K562 (cell line): ENCODE measurements around the gene NDOR1. TPM values are rescaled to one million over a fixed set of nuclear protein-coding genes. Genes with fewer than 3 reads are reported as not detected.

Experiments
- BRD9 ChIP-seq: fragments of 450-650 bp; IDR thresholded peaks from 2 replicates; pipeline ENCODE4 v1.6.1; 2018; ENCODE audit warnings: low read depth; ENCODE audit not compliant: partially characterized antibody
- CBX2 ChIP-seq: fragments of 200-600 bp; sonication (generic); IDR thresholded peaks from one replicate; pipeline ENCODE4 v1.6.1; 2012; ENCODE audit warnings: mild to moderate bottlenecking, low read length, inconsistent platforms; ENCODE audit not compliant: insufficient read depth, poor library complexity, severe bottlenecking
- CSDE1 ChIP-seq, 2 experiments: fragments of 450-650 bp; IDR thresholded peaks; 2 replicates each; pipeline ENCODE4 v1.6.1; 2016; ENCODE audit warnings: mild to moderate bottlenecking in 1 of 2
- ETV5 ChIP-seq: sonication (generic); formaldehyde crosslinking; IDR thresholded peaks from 2 replicates; pipeline ENCODE4 v1.4.0; 2020; ENCODE audit warnings: low read depth, mild to moderate bottlenecking, missing genetic modification reagents
- FOSL1 ChIP-seq: fragments of 200-800 bp; sonication (Bioruptor generic); conservative IDR thresholded peaks from 2 replicates; pipeline ENCODE4 v1.6.1; 2016; ENCODE audit warnings: missing genetic modification characterization, missing compliant biosample characterization
- GABPB1 ChIP-seq: sonication (generic); formaldehyde crosslinking; IDR thresholded peaks from 2 replicates; pipeline ENCODE4 v1.8.0; 2022; ENCODE audit warnings: mild to moderate bottlenecking, missing genetic modification reagents
- GTF2A2 ChIP-seq: IDR thresholded peaks from 2 replicates; pipeline ENCODE4 v1.6.1; 2016; ENCODE audit warnings: mild to moderate bottlenecking, missing genetic modification characterization, missing compliant biosample characterization
- KDM4B ChIP-seq, 2 experiments: fragments of 450-650 bp in 1 of 2; sonication (generic) in 1 of 2; IDR thresholded peaks; 2 replicates each; pipeline ENCODE4 v1.6.1; 2016 to 2017; ENCODE audit warnings: borderline replicate concordance in 2 of 2, antibody characterized with exemption in 1 of 2, low read depth in 1 of 2, mild to moderate bottlenecking in 1 of 2
- KLF13 ChIP-seq: fragments of 450-650 bp; IDR thresholded peaks from 2 replicates; pipeline ENCODE4 v1.6.1; 2016; ENCODE audit warnings: missing genetic modification characterization, low read depth, mild to moderate bottlenecking, missing compliant biosample characterization, moderate library complexity, borderline replicate concordance
- LARP7 ChIP-seq: fragments of 450-650 bp; IDR thresholded peaks from 2 replicates; pipeline ENCODE4 v1.6.1; 2016
- SMAD1 ChIP-seq: fragments of 150-350 bp; IDR thresholded peaks from 2 replicates; pipeline ENCODE4 v1.6.1; 2014; ENCODE audit warnings: low read length, low read depth; ENCODE audit not compliant: partially characterized antibody
- TCF3 ChIP-seq: sonication (generic); formaldehyde crosslinking; IDR thresholded peaks from 2 replicates; pipeline ENCODE4 v1.4.0; 2020; ENCODE audit warnings: mild to moderate bottlenecking, missing genetic modification reagents
- TCF7L2 ChIP-seq: fragments of 150-350 bp; IDR thresholded peaks from 2 replicates; pipeline ENCODE4 v1.6.1; 2016; ENCODE audit warnings: low read depth, mild to moderate bottlenecking, low read length, moderate library complexity
- ZNF263 ChIP-seq: sonication (generic); formaldehyde crosslinking; IDR thresholded peaks from 2 replicates; pipeline ENCODE4 v1.8.0; 2022; ENCODE audit warnings: mild to moderate bottlenecking, missing genetic modification reagents, borderline replicate concordance
- ZNF551 ChIP-seq: fragments of 250-450 bp; sonication (Bioruptor Pico); IDR thresholded peaks from 2 replicates; pipeline ENCODE4 v1.5.0; 2021; ENCODE audit warnings: mild to moderate bottlenecking, moderate library complexity
- ZNF644 ChIP-seq: fragments of 200-800 bp; sonication (Bioruptor generic); IDR thresholded peaks from 2 replicates; pipeline ENCODE4 v1.6.1; 2016; ENCODE audit warnings: low read depth, missing genetic modification characterization, missing compliant biosample characterization
- ZNF785 ChIP-seq: fragments of 250-450 bp; sonication (Bioruptor Pico); IDR thresholded peaks from 2 replicates; pipeline ENCODE4 v1.4.0; 2020; ENCODE audit warnings: mild to moderate bottlenecking
- polyA plus RNA-seq, 8 experiments: library from polyadenylated mRNA; depleted of rRNA in 4 of 8; stranded (reverse) in 5 of 8; unstranded in 3 of 8; fragments of >200 nt; fragmentation: Nextera tagmentation in 2 of 8; fragmentation: Illumina TruSeq in 1 of 8; extraction: Ambion mirVana in 2 of 8; extraction: Trizol in 1 of 8; gene quantifications; 2 replicates each; pipeline versions ENCODE4 v1.2.1 to v1.2.3, GENCODE V29; 2011 to 2014; ENCODE audit warnings: inconsistent platforms in 1 of 8, missing spikeins in 1 of 8
- total RNA-seq, 7 experiments: library from RNA; depleted of rRNA in 6 of 7; stranded (reverse); fragments of >200 nt in 6 of 7; fragmentation: Illumina TruSeq in 2 of 7; extraction: Trizol in 2 of 7; gene quantifications; 2 replicates each; pipeline versions ENCODE4 v1.2.1 to v1.2.3, GENCODE V29; 2011 to 2021; ENCODE audit warnings: low replicate concordance in 1 of 7
- TF ChIP-seq, protein P1 (sequence below): sonication (generic); formaldehyde crosslinking; IDR thresholded peaks from 2 replicates; pipeline ENCODE4 v1.8.0; 2022; ENCODE audit warnings: mild to moderate bottlenecking, missing genetic modification reagents
- TF ChIP-seq, protein P2 (sequence below): fragments of 450-650 bp; formaldehyde crosslinking; conservative IDR thresholded peaks from 2 replicates; pipeline ENCODE4 v1.4.0; 2022; ENCODE audit warnings: mild to moderate bottlenecking, missing genetic modification characterization
- TF ChIP-seq, protein P3 (sequence below): fragments of 450-650 bp; formaldehyde crosslinking; IDR thresholded peaks from 2 replicates; pipeline ENCODE4 v1.4.0; 2022; ENCODE audit warnings: mild to moderate bottlenecking, moderate library complexity
- TF ChIP-seq, protein P4 (sequence below): fragments of 450-650 bp; IDR thresholded peaks from one replicate; pipeline ENCODE4 v1.6.1; 2018; ENCODE audit warnings: mild to moderate bottlenecking, moderate library complexity; ENCODE audit not compliant: partially characterized antibody

Gene NDOR1
- total and polyA plus RNA-seq, 9 of the 15 experiments (the other 6 are each of a cell fraction or from before 2014, with no cell fraction given): 0.06 to 36.9 (median 6.9) TPM

DNA sequence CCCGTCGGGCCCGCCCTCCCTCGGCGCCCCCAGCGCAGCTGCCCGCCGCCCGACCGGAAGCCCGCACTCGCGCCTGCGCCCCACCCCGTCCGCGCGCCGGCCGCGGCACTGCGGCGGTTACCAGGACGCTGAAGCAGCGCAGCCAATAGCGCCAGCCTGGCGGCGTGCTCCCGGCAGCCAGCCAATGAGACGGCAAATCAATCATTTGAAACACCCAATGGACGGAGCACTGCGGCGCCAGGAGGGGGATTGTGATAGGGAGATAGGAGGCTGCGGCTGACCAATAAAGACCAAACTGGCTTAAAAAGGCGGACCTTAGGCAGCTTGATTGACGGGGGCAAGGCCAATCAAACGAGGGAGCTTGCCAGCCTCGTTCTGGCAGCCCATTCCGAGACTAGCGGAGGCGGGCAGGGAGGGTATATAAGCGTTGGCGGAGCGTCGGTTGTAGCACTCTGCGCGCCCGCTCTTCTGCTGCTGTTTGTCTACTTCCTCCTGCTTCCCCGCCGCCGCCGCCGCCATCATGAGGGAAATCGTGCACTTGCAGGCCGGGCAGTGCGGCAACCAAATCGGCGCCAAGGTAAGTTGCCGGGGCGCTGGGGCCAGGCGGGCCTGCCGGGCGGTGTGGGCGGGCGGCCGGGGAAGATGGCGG is 35.5 kb downstream of the NDOR1 start, which contains the start of gene TUBB4B (continued):
- TF ChIP-seq TCF7L2: no peak
- peak; percentile 92 for TF ChIP-seq SMAD1
- no peak for TF ChIP-seq ZNF551 (CRISPR knock-in tag)
- TF ChIP-seq ZNF263 (CRISPR knock-in tag): no peak
- TF ChIP-seq GABPB1: peak; percentile 44
- peak; percentile 57; the same call in 1 of the 2 replicates for TF ChIP-seq KLF13 (tag)
- no peak for TF ChIP-seq CSDE1 (IDR thresholded peaks at IDR 0.05)
- TF ChIP-seq LARP7: no peak
- TF ChIP-seq, protein P1, sequence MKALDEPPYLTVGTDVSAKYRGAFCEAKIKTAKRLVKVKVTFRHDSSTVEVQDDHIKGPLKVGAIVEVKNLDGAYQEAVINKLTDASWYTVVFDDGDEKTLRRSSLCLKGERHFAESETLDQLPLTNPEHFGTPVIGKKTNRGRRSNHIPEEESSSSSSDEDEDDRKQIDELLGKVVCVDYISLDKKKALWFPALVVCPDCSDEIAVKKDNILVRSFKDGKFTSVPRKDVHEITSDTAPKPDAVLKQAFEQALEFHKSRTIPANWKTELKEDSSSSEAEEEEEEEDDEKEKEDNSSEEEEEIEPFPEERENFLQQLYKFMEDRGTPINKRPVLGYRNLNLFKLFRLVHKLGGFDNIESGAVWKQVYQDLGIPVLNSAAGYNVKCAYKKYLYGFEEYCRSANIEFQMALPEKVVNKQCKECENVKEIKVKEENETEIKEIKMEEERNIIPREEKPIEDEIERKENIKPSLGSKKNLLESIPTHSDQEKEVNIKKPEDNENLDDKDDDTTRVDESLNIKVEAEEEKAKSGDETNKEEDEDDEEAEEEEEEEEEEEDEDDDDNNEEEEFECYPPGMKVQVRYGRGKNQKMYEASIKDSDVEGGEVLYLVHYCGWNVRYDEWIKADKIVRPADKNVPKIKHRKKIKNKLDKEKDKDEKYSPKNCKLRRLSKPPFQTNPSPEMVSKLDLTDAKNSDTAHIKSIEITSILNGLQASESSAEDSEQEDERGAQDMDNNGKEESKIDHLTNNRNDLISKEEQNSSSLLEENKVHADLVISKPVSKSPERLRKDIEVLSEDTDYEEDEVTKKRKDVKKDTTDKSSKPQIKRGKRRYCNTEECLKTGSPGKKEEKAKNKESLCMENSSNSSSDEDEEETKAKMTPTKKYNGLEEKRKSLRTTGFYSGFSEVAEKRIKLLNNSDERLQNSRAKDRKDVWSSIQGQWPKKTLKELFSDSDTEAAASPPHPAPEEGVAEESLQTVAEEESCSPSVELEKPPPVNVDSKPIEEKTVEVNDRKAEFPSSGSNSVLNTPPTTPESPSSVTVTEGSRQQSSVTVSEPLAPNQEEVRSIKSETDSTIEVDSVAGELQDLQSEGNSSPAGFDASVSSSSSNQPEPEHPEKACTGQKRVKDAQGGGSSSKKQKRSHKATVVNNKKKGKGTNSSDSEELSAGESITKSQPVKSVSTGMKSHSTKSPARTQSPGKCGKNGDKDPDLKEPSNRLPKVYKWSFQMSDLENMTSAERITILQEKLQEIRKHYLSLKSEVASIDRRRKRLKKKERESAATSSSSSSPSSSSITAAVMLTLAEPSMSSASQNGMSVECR: no peak; the same call in none of the 2 replicates
- no peak for TF ChIP-seq ETV5 (CRISPR knock-in tag)
- no peak for TF ChIP-seq BRD9
- TF ChIP-seq, protein P2, sequence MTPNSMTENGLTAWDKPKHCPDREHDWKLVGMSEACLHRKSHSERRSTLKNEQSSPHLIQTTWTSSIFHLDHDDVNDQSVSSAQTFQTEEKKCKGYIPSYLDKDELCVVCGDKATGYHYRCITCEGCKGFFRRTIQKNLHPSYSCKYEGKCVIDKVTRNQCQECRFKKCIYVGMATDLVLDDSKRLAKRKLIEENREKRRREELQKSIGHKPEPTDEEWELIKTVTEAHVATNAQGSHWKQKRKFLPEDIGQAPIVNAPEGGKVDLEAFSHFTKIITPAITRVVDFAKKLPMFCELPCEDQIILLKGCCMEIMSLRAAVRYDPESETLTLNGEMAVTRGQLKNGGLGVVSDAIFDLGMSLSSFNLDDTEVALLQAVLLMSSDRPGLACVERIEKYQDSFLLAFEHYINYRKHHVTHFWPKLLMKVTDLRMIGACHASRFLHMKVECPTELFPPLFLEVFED (CRISPR knock-in tag): peak; percentile 88; the same call in 1 of the 2 replicates
- peak; percentile 96 for TF ChIP-seq GTF2A2 (tag)
- TF ChIP-seq KDM4B (IDR thresholded peaks at IDR 0.05; ENCODE audit: borderline replicate concordance in 2 of 2, low read depth in 1 of 2): no peak; a peak in 1 of 4 replicates
- no peak for TF ChIP-seq ZNF785 (CRISPR knock-in tag)
- TF ChIP-seq CBX2: no peak
- TF ChIP-seq TCF3 (CRISPR knock-in tag): no peak
- TF ChIP-seq, protein P3, sequence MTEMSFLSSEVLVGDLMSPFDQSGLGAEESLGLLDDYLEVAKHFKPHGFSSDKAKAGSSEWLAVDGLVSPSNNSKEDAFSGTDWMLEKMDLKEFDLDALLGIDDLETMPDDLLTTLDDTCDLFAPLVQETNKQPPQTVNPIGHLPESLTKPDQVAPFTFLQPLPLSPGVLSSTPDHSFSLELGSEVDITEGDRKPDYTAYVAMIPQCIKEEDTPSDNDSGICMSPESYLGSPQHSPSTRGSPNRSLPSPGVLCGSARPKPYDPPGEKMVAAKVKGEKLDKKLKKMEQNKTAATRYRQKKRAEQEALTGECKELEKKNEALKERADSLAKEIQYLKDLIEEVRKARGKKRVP: no peak
- TF ChIP-seq, protein P4, sequence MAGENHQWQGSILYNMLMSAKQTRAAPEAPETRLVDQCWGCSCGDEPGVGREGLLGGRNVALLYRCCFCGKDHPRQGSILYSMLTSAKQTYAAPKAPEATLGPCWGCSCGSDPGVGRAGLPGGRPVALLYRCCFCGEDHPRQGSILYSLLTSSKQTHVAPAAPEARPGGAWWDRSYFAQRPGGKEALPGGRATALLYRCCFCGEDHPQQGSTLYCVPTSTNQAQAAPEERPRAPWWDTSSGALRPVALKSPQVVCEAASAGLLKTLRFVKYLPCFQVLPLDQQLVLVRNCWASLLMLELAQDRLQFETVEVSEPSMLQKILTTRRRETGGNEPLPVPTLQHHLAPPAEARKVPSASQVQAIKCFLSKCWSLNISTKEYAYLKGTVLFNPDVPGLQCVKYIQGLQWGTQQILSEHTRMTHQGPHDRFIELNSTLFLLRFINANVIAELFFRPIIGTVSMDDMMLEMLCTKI: no peak
- no peak for TF ChIP-seq FOSL1
- TF ChIP-seq ZNF644 (tag): no peak
